Right lobe of liver (tissue), 6 donors: ENCODE measurements around the gene MAN1B1. TPM values are rescaled to one million over a fixed set of nuclear protein-coding genes. Genes with fewer than 3 reads are reported as not detected.

Source experiments
- ATAC-seq, 4 donors: fragments of 200-7000 bp; cut with Tn5 transposase; one replicate each; pipeline ENCODE4 v1.9.1; 2020; ENCODE audit warnings: mild to moderate bottlenecking in 4 of 4, moderate library complexity in 4 of 4
- DNase-seq, 3 donors: peaks; one replicate each; pipeline ENCODE4 v3.0.0-alpha.2; 2020
- H3K27ac ChIP-seq, 3 donors: fragments of 200-600 bp; one replicate each; pipeline ENCODE4 v1.8.0; 2022
- H3K27me3 ChIP-seq, 2 donors: fragments of 200-600 bp; one replicate each; pipeline ENCODE4 v1.8.0; 2022
- H3K36me3 ChIP-seq, 4 donors: fragments of 200-600 bp; sonication (generic) in 1 of 4; one replicate each; pipeline versions ENCODE4 v1.5.1 to v1.8.0; 2017 to 2022; ENCODE audit warnings: control low read depth in 1 of 4
- H3K4me1 ChIP-seq, 4 donors: fragments of 200-600 bp; sonication (generic) in 1 of 4; one replicate each; pipeline versions ENCODE4 v1.5.1 to v1.8.0; 2017 to 2022; ENCODE audit warnings: control low read depth in 1 of 4
- H3K4me3 ChIP-seq, 3 donors: fragments of 200-600 bp; one replicate each; pipeline ENCODE4 v1.8.0; 2022
- H3K9me3 ChIP-seq, 4 donors: fragments of 200-600 bp; sonication (generic) in 1 of 4; one replicate each; pipeline versions ENCODE4 v1.5.1 to v1.8.0; 2017 to 2022; ENCODE audit warnings: control low read depth in 1 of 4
- POLR2A ChIP-seq: fragments of 450-650 bp; IDR thresholded peaks from one replicate; pipeline ENCODE4 v1.6.1; 2017; ENCODE audit warnings: antibody characterized with exemption, mild to moderate bottlenecking
- WGBS: methylation state at CpG from one replicate; pipeline ENCODE4 v1.1.6; 2018; ENCODE audit warnings: low coverage, low lambda C conversion rate; ENCODE audit not compliant: insufficient coverage; ENCODE audit errors: missing lambda C conversion rate; 5-methylcytosine and 5-hydroxymethylcytosine counted together
- intact Hi-C, 2 donors: fragments of 100-400 bp; cut with DNase I; formaldehyde crosslinking; loops; one replicate each; pipeline versions ENCODE4 v1.11.2 to v1.14.1; 2022
- total RNA-seq, 6 experiments: library from RNA; depleted of rRNA in 2 of 6; stranded (reverse); fragments of >200 nt in 2 of 6; fragmentation: NEBNext Ultra II Directional in 3 of 6; extraction: Animal tissue kit (Norgen Biotek cat#: 25700) in 3 of 6; gene quantifications; one replicate each; pipeline versions ENCODE4 v1.1.0 to v1.2.4, GENCODE V29; 2016 to 2023
- TF ChIP-seq, protein P1 (sequence below), 4 donors: fragments of 200-600 bp in 3 of 4; fragments of 450-650 bp in 1 of 4; IDR thresholded peaks; one replicate each; pipeline versions ENCODE4 v1.5.1 to v1.8.0; 2016 to 2022; ENCODE audit warnings: antibody characterized with exemption in 4 of 4, mild to moderate bottlenecking in 2 of 4
- donor health status: DM: no; HTN: yes; CAD: no.
- donor health status: DM: no; HTN: no; CAD: no.
- donor health status: DM: no; HTN: no; CAD: no.
- donor health status: DM: no; HTN: yes; CAD: no.
- donor health status: DM: no; HTN: yes; CAD: no.

Gene MAN1B1
- total RNA-seq, 6 experiments from 2014 or later = 24.0 to 39.1 (median 28.8) TPM

DNA sequence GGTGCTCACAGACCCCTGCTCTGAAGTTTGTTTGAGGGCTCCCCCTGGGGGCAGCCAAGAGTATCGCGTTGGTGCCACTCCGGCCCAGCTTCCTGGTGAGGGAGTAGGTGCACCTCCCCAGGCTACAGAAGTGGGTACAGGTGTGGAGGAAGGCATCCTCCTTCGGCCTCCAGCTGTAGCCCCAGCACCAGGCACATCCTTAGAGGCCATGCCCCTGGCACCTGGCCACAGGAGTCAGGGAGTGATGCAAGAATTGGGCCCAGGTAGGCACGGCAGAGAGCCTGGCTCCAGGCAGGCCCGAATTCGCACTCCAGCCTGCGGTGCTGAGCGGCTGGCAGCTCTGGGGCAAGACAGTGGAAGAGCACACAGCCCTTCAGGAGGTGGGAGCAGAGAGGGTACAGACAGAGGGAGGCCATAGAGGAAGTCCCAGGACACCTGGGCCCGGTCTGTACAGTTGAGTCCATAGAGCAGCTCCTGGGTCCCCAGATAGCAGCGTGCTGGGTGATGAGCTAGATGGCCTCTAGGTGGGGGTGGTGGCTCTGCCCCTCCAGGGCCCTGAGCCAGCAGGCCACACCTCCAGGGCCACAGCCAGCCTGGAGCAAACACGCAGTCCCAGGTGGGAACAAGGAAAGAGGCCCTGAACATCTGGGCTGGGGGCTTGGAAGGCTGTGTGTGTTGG lies 18.8 kb upstream of the MAN1B1 start:
- peaks cover 0 to 3% (median 0%) of the 10 kb centered on the region in 4 donors for H3K4me1 ChIP-seq
- H3K27me3 ChIP-seq = peaks cover 0 to 14% of the 10 kb centered on the region in 2 donors
- intact Hi-C loops = no loop called here
- no peak for TF ChIP-seq POLR2A
- TF ChIP-seq, protein P1, sequence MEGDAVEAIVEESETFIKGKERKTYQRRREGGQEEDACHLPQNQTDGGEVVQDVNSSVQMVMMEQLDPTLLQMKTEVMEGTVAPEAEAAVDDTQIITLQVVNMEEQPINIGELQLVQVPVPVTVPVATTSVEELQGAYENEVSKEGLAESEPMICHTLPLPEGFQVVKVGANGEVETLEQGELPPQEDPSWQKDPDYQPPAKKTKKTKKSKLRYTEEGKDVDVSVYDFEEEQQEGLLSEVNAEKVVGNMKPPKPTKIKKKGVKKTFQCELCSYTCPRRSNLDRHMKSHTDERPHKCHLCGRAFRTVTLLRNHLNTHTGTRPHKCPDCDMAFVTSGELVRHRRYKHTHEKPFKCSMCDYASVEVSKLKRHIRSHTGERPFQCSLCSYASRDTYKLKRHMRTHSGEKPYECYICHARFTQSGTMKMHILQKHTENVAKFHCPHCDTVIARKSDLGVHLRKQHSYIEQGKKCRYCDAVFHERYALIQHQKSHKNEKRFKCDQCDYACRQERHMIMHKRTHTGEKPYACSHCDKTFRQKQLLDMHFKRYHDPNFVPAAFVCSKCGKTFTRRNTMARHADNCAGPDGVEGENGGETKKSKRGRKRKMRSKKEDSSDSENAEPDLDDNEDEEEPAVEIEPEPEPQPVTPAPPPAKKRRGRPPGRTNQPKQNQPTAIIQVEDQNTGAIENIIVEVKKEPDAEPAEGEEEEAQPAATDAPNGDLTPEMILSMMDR (IDR thresholded peaks at IDR 0.05) = peak; percentile 76 to 81 (median 78)
- ATAC-seq = peak; percentile 75 to 80 (median 78)
- WGBS = 10% methylated on average over 4 of the region's 12 CpGs
- H3K9me3 ChIP-seq = no peaks in the 10 kb centered on the region
- H3K27ac ChIP-seq = no peak overlapping the region
- no peaks in the 10 kb centered on the region for H3K36me3 ChIP-seq
- no peak overlapping the region for H3K4me3 ChIP-seq
- peak; percentile 79 to 86 (median 85) for DNase-seq

GRCh38 chr9:137068539-137069507 lies 18.0 kb upstream of the MAN1B1 start:
- H3K36me3 ChIP-seq = no peaks in the 10 kb centered on the region
- H3K27me3 ChIP-seq = peaks cover 0 to 14% of the 10 kb centered on the region in 2 donors
- no peaks in the 10 kb centered on the region for H3K9me3 ChIP-seq
- DNase-seq (peak in 1 of 3 donors; percentile 51), ATAC-seq (no peak)
- intact Hi-C loops = no loop called here
- no peak overlapping the region for H3K4me3 ChIP-seq
- TF ChIP-seq POLR2A = no peak
- TF ChIP-seq, protein P1 (IDR thresholded peaks at IDR 0.05) = no peak
- peaks cover 0 to 3% (median 0%) of the 10 kb centered on the region in 4 donors for H3K4me1 ChIP-seq
- no peak overlapping the region for H3K27ac ChIP-seq
- WGBS = no CpG with 5 or more reads among the region's 17 CpGs

GRCh38 chr9:137069508-137070091 lies 17.2 kb upstream of the MAN1B1 start:
- H3K27me3 ChIP-seq = peaks cover 0 to 14% of the 10 kb centered on the region in 2 donors
- WGBS = 0% methylated on average over 3 of the region's 52 CpGs
- no peaks in the 10 kb centered on the region for H3K36me3 ChIP-seq
- TF ChIP-seq POLR2A = no peak
- TF ChIP-seq, protein P1 (IDR thresholded peaks at IDR 0.05) = no peak
- no peak for ATAC-seq
- peaks cover 0 to 3% (median 0%) of the 10 kb centered on the region in 4 donors for H3K4me1 ChIP-seq
- peak in 1 of 3 donors; percentile 55 for DNase-seq
- intact Hi-C loops = no loop called here
- H3K9me3 ChIP-seq = no peaks in the 10 kb centered on the region
- no peak overlapping the region for H3K4me3 ChIP-seq
- H3K27ac ChIP-seq = no peak overlapping the region

GRCh38 chr9:137070201-137070905 lies 16.4 kb upstream of the MAN1B1 start, which contains the start of gene SAPCD2:
TSS of gene SAPCD2 (minus strand) at chr9:137070557. CDS start at chr9:137070460, 97 bp downstream.
- TF ChIP-seq, protein P1 (IDR thresholded peaks at IDR 0.05) = no peak
- no peak for TF ChIP-seq POLR2A
- intact Hi-C loops = no loop called here
- Histone ChIP-seq H3K36me3 (no peaks in the 10 kb centered on the region), H3K27me3 (peaks cover 0 to 14% of the 10 kb centered on the region in 2 donors), H3K4me3 (peak within 1 kb of the TSS in 1 of 3 donors; percentile 27), H3K9me3 (no peaks in the 10 kb centered on the region), H3K4me1 (peaks cover 0 to 3% (median 0%) of the 10 kb centered on the region in 4 donors), H3K27ac (peak within 1 kb of the TSS in 1 of 3 donors; percentile 10)
- peak; percentile 84 to 91 (median 86) for ATAC-seq
- 0% methylated on average over 18 of the region's 74 CpGs for WGBS
- DNase-seq = peak; percentile 82 to 87 (median 87)
